OCI-LY7 (cell line): ENCODE data around the gene KLLN.

Source experiments
- CTCF ChIP-seq: fragments of 200-600 bp; sonication (generic); conservative IDR thresholded peaks from 2 replicates; pipeline ENCODE4 v1.5.1; 2014; ENCODE audit warnings: mild to moderate bottlenecking, antibody characterized with exemption, low read length, moderate library complexity, mixed read lengths
- EZH2phosphoT487 ChIP-seq: fragments of 200-600 bp; sonication (generic); IDR thresholded peaks from 2 replicates; pipeline ENCODE4 v1.6.1; 2018; ENCODE audit warnings: low read depth, borderline replicate concordance, mild to moderate bottlenecking, mixed run types, antibody characterized with exemption, low read length, moderate library complexity, mixed read lengths

- TF ChIP-seq CTCF (no peak), EZH2phosphoT487 (no peak)
Observed at GRCh38 chr10:87887548-87888289, 24.4 kb upstream of the KLLN start.
